C4-2B (cell line): ENCODE data around the gene AFF3.

Experiments
- ZFX ChIP-seq: fragments of 450-650 bp; IDR thresholded peaks from 2 replicates; pipeline ENCODE4 v1.6.1; 2017
- TF ChIP-seq, protein P1 (sequence below): fragments of 450-650 bp; conservative IDR thresholded peaks from 2 replicates; pipeline ENCODE4 v1.5.1; 2017; ENCODE audit warnings: mild to moderate bottlenecking

DNA sequence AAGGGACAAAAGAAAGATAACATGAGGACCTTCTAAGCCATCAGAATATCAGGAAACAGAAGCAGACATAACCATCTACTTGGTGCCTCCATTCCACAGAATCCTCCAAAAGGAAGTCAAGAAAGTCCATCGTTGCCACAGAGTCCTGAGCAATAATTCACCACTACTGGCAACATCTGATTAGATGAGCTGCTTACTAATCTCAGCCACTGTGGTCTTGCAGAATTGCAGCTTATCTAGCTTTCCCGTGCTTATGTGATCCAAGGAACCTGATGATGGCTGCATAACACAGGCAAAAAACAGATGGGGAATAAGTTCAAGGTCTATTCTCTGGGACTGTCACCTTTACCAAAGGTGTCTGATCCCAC is 278.5 kb downstream of the AFF3 start:
- TF ChIP-seq, protein P1, sequence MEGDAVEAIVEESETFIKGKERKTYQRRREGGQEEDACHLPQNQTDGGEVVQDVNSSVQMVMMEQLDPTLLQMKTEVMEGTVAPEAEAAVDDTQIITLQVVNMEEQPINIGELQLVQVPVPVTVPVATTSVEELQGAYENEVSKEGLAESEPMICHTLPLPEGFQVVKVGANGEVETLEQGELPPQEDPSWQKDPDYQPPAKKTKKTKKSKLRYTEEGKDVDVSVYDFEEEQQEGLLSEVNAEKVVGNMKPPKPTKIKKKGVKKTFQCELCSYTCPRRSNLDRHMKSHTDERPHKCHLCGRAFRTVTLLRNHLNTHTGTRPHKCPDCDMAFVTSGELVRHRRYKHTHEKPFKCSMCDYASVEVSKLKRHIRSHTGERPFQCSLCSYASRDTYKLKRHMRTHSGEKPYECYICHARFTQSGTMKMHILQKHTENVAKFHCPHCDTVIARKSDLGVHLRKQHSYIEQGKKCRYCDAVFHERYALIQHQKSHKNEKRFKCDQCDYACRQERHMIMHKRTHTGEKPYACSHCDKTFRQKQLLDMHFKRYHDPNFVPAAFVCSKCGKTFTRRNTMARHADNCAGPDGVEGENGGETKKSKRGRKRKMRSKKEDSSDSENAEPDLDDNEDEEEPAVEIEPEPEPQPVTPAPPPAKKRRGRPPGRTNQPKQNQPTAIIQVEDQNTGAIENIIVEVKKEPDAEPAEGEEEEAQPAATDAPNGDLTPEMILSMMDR = no peak
- TF ChIP-seq ZFX = no peak
